Measurements from ENCODE around the gene SCLT1. TPM values are rescaled to one million over a fixed set of nuclear protein-coding genes. Genes with fewer than 3 reads are reported as not detected.
A peak's percentile ranks its signal among the peaks of the same experiment; 100 is the strongest.

The SCLT1 gene
- total and polyA plus RNA-seq, 2 of the 8 experiments (the other 6 are each of a cell fraction or from before 2014, with no cell fraction given): 4.8 to 13.1 TPM

- H4K91ac ChIP-seq (replicated peaks; ENCODE audit: insufficient read length, low read length): no peak within 1 kb of the TSS
- H3K79me2 ChIP-seq (ENCODE audit: control insufficient read depth in 1 of 2, insufficient read depth in 2 of 2, low read length in 2 of 2): peaks cover 2 to 16% of the 10 kb centered on the region in 2 experiments; a peak in 3 of 4 replicates
- peak within 1 kb of the TSS in 2 of 4 experiments; percentile 34 to 91; a peak in 3 of 7 replicates for H3K9ac ChIP-seq (replicated peaks in 1 of 4; ENCODE audit: extremely low read depth in 1 of 4, low read depth in 3 of 4, low read length in 3 of 4)
- H3K9me3 ChIP-seq (ENCODE audit: insufficient read depth in 2 of 2, low read depth in 1 of 2, low read length in 1 of 2): no peaks in the 10 kb centered on the region
- H2BK15ac ChIP-seq (ENCODE audit: low read length): no peak within 1 kb of the TSS
- H2BK20ac ChIP-seq (ENCODE audit: low read length): no peak within 1 kb of the TSS
- no peaks in the 10 kb centered on the region for H3K79me1 ChIP-seq (ENCODE audit: low read depth, low read length)
- peak within 1 kb of the TSS; percentile 60 to 88 (median 71) for H3K4me3 ChIP-seq (ENCODE audit: extremely low read depth in 1 of 4, insufficient read depth in 2 of 4, low read depth in 3 of 4, low read length in 4 of 4)
- 3% methylated on average over 14 of the region's 14 CpGs; no CpG with 5 or more reads in 1 of the 2 experiments for WGBS, 2 experiments (ENCODE audit: extremely low coverage in 1 of 2, insufficient coverage in 1 of 2, insufficient read length in 1 of 2, insufficient replicate concordance in 2 of 2, low coverage in 1 of 2, low lambda C conversion rate in 2 of 2, missing lambda C conversion rate in 1 of 2)
- H3K23ac ChIP-seq (ENCODE audit: insufficient read length): no peak within 1 kb of the TSS
- H2BK12ac ChIP-seq (ENCODE audit: low read depth, low read length): no peak within 1 kb of the TSS
- H2AK5ac ChIP-seq (ENCODE audit: low read depth, low read length): no peak within 1 kb of the TSS
- H2AFZ ChIP-seq (ENCODE audit: low read length): peak within 1 kb of the TSS; percentile 98
- H3K4me2 ChIP-seq (ENCODE audit: insufficient read depth in 1 of 2, low read depth in 2 of 2, low read length in 2 of 2): peak within 1 kb of the TSS; percentile 51 to 60; a peak in 3 of 4 replicates
- no peak within 1 kb of the TSS for H3K4ac ChIP-seq (replicated peaks; ENCODE audit: insufficient read length, low read depth, low read length)
- no peak within 1 kb of the TSS for H4K8ac ChIP-seq (ENCODE audit: extremely low read depth, insufficient read depth, low read length)
- H3K27me3 ChIP-seq (replicated peaks in 1 of 4; ENCODE audit: control insufficient read depth in 3 of 4, extremely low read depth in 1 of 4, insufficient read depth in 3 of 4, low read length in 3 of 4): no peaks in the 10 kb centered on the region
- POLR2A ChIA-PET (ENCODE audit: partially characterized antibody): no interaction called here
- no peak within 1 kb of the TSS for H2BK5ac ChIP-seq (ENCODE audit: low read depth, low read length)
- H3K56ac ChIP-seq (replicated peaks; ENCODE audit: insufficient read length, low read depth, low read length): no peak within 1 kb of the TSS
- no peaks in the 10 kb centered on the region for H4K20me1 ChIP-seq (replicated peaks in 1 of 2; ENCODE audit: control insufficient read depth in 1 of 2, insufficient read depth in 2 of 2, low read length in 2 of 2)
- no peak within 1 kb of the TSS for H2BK120ac ChIP-seq (replicated peaks; ENCODE audit: low read depth, low read length)
- H3K23me2 ChIP-seq (ENCODE audit: low read depth, low read length): 0 out of 2 replicates have a peak, but pooled peaks cover 2% of the 10 kb centered on the region
- no peaks in the 10 kb centered on the region for H3K36me3 ChIP-seq (ENCODE audit: control insufficient read depth in 2 of 4, insufficient read depth in 4 of 4, low read length in 3 of 4)
- H3K4me1 ChIP-seq (replicated peaks in 1 of 4; ENCODE audit: control insufficient read depth in 3 of 4, insufficient read depth in 4 of 4, low read length in 3 of 4): peaks cover 0 to 5% (median 2%) of the 10 kb centered on the region in 4 experiments; a peak in 4 of 7 replicates
- peak in 1 of 2 experiments; percentile 68 for DNase-seq (ENCODE audit: low read depth in 1 of 2, low spot score in 2 of 2)
- no peak within 1 kb of the TSS; the same call in 1 of the 2 replicates for H3K27ac ChIP-seq (ENCODE audit: low read depth, low read length)
- no peak within 1 kb of the TSS for H4K5ac ChIP-seq (ENCODE audit: insufficient read length, low read depth, low read length)
- H3K14ac ChIP-seq (ENCODE audit: insufficient read length): no peak within 1 kb of the TSS
- CTCF ChIA-PET (ENCODE audit: partially characterized antibody): no interaction called here
- FAIRE-seq: peak; percentile 19
- no peak within 1 kb of the TSS for H3K18ac ChIP-seq (ENCODE audit: extremely low read depth, low read length)
- TF ChIP-seq CBX5 (IDR thresholded peaks at IDR 0.05; ENCODE audit: low read depth, low read length) (no peak), RFX5 (IDR thresholded peaks at IDR 0.05; ENCODE audit: borderline replicate concordance, low read depth, low read length) (no peak), ZNF274 (IDR thresholded peaks at IDR 0.05; ENCODE audit: borderline replicate concordance, extremely low read depth, low read length) (no peak), POLR2A (IDR thresholded peaks at IDR 0.05; ENCODE audit: control extremely low read depth in 1 of 2, low read depth in 2 of 2, low read length in 2 of 2) (peak in 1 of 2 experiments; percentile 46; a peak in 2 of 3 replicates), ATF2 (IDR thresholded peaks at IDR 0.05; ENCODE audit: low read length) (no peak), POLR2AphosphoS5 (IDR thresholded peaks at IDR 0.05; ENCODE audit: low read depth, low read length) (no peak), TAF1 (IDR thresholded peaks at IDR 0.05; ENCODE audit: low read depth, low read length) (0 out of 2 replicates have a peak, but pooled peaks have one; percentile 38), JUN (IDR thresholded peaks at IDR 0.05; ENCODE audit: low read depth, low read length) (no peak), SIN3A (conservative IDR thresholded peaks at IDR 0.05 in 1 of 2, IDR thresholded peaks at IDR 0.05 in 1 of 2; ENCODE audit: low read depth in 1 of 2, low read length in 2 of 2) (peak; percentile 56 to 71; a peak in 1 of 4 replicates), SP4 (IDR thresholded peaks at IDR 0.05; ENCODE audit: low read length) (no peak), GABPA (IDR thresholded peaks at IDR 0.05; ENCODE audit: borderline replicate concordance, insufficient read depth, low read length) (no peak), CEBPB (IDR thresholded peaks at IDR 0.05; ENCODE audit: low read depth, low read length) (no peak)
These were observed 2.6 kb upstream of the SCLT1 start, which contains the start of gene C4orf33 for GRCh38 chr4:129095811-129096454. TSS of gene C4orf33 (plus strand) at chr4:129096152. CDS start at chr4:129102611, 6,459 bp downstream.

Data from H1 (cell line).